IPS-20b (cell line): ENCODE results near the gene RIOX2.

Experiments
- H3K27ac ChIP-seq: one replicate; pipeline ENCODE4 v1.5.1; 2013; ENCODE audit warnings: low read length
- H3K27me3 ChIP-seq: 2 replicates; pipeline ENCODE4 v1.6.1; 2013; ENCODE audit warnings: mild to moderate bottlenecking, low read length, inconsistent platforms; ENCODE audit not compliant: insufficient read depth
- H3K36me3 ChIP-seq: 2 replicates; pipeline ENCODE4 v1.6.1; 2013; ENCODE audit warnings: low read depth, mild to moderate bottlenecking, inconsistent platforms, low read length, moderate library complexity; ENCODE audit not compliant: insufficient read depth
- H3K4me1 ChIP-seq: 2 replicates; pipeline ENCODE4 v1.6.1; 2013; ENCODE audit warnings: mild to moderate bottlenecking, control low read depth, inconsistent platforms, low read length, moderate library complexity; ENCODE audit not compliant: insufficient read depth
- H3K4me3 ChIP-seq: 2 replicates; pipeline ENCODE4 v1.5.1; 2013; ENCODE audit warnings: mild to moderate bottlenecking, low read length, inconsistent platforms
- H3K9ac ChIP-seq: 2 replicates; pipeline ENCODE4 v1.6.1; 2013; ENCODE audit warnings: low read depth, mild to moderate bottlenecking, inconsistent platforms, low read length, moderate library complexity
- H3K9me3 ChIP-seq: 2 replicates; pipeline ENCODE4 v1.6.1; 2013; ENCODE audit warnings: mild to moderate bottlenecking, low read depth, low read length, inconsistent platforms; ENCODE audit not compliant: insufficient read depth

The RIOX2 gene

GRCh38 chr3:98003306-98003969, 31.2 kb upstream of the RIOX2 start:
- Histone ChIP-seq H3K9ac (no peak overlapping the region), H3K4me1 (peaks cover 4% of the 10 kb centered on the region; the same call in 1 of the 2 replicates), H3K27me3 (no peaks in the 10 kb centered on the region), H3K4me3 (no peak overlapping the region), H3K27ac (no peak overlapping the region), H3K36me3 (no peaks in the 10 kb centered on the region), H3K9me3 (no peaks in the 10 kb centered on the region)

- Histone ChIP-seq H3K27me3 (no peaks in the 10 kb centered on the region), H3K4me1 (peaks cover 4% of the 10 kb centered on the region; the same call in 1 of the 2 replicates), H3K27ac (no peak overlapping the region), H3K9ac (no peak overlapping the region), H3K4me3 (no peak overlapping the region), H3K36me3 (no peaks in the 10 kb centered on the region), H3K9me3 (no peaks in the 10 kb centered on the region)
These were observed 30.5 kb upstream of the RIOX2 start for GRCh38 chr3:98002717-98003116.

- no peaks in the 10 kb centered on the region for H3K27me3 ChIP-seq
- no peak overlapping the region for H3K9ac ChIP-seq
- no peaks in the 10 kb centered on the region for H3K9me3 ChIP-seq
- no peak overlapping the region for H3K27ac ChIP-seq
- H3K4me3 ChIP-seq: no peak overlapping the region
- H3K4me1 ChIP-seq: peaks cover 4% of the 10 kb centered on the region; the same call in 1 of the 2 replicates
- no peaks in the 10 kb centered on the region for H3K36me3 ChIP-seq
These were observed 27.8 kb upstream of the RIOX2 start for GRCh38 chr3:97999994-98000393.

- Histone ChIP-seq H3K27me3 (no peaks in the 10 kb centered on the region), H3K9me3 (no peaks in the 10 kb centered on the region), H3K4me1 (peaks cover 8% of the 10 kb centered on the region; the same call in 1 of the 2 replicates), H3K9ac (no peak overlapping the region), H3K4me3 (no peak overlapping the region), H3K36me3 (no peaks in the 10 kb centered on the region), H3K27ac (no peak overlapping the region)
These were observed 26.9 kb upstream of the RIOX2 start for GRCh38 chr3:97999103-97999502.

GRCh38 chr3:97996988-97997387, 24.8 kb upstream of the RIOX2 start:
- Histone ChIP-seq H3K27me3 (no peaks in the 10 kb centered on the region), H3K36me3 (no peaks in the 10 kb centered on the region), H3K27ac (no peak overlapping the region), H3K9ac (no peak overlapping the region), H3K9me3 (no peaks in the 10 kb centered on the region), H3K4me1 (peaks cover 26% of the 10 kb centered on the region), H3K4me3 (no peak overlapping the region)

- Histone ChIP-seq H3K9me3 (no peaks in the 10 kb centered on the region), H3K36me3 (no peaks in the 10 kb centered on the region), H3K9ac (no peak overlapping the region), H3K27me3 (no peaks in the 10 kb centered on the region), H3K4me1 (peaks cover 22% of the 10 kb centered on the region), H3K27ac (no peak overlapping the region), H3K4me3 (no peak overlapping the region)
These were observed 22.2 kb upstream of the RIOX2 start for GRCh38 chr3:97994328-97994945.

GRCh38 chr3:97993526-97993925, 21.3 kb upstream of the RIOX2 start:
- H3K9ac ChIP-seq: no peak overlapping the region
- peak overlapping the region; percentile 17; the same call in 1 of the 2 replicates for H3K4me3 ChIP-seq
- no peaks in the 10 kb centered on the region for H3K36me3 ChIP-seq
- no peaks in the 10 kb centered on the region for H3K27me3 ChIP-seq
- H3K27ac ChIP-seq: peak overlapping the region; percentile 69
- H3K9me3 ChIP-seq: no peaks in the 10 kb centered on the region
- peaks cover 22% of the 10 kb centered on the region for H3K4me1 ChIP-seq

- H3K4me3 ChIP-seq: no peak overlapping the region
These were observed 20.4 kb upstream of the RIOX2 start for GRCh38 chr3:97992547-97993173.

GRCh38 chr3:97991293-97991682, 19.1 kb upstream of the RIOX2 start:
- Histone ChIP-seq H3K4me3 (no peak overlapping the region), H3K27ac (no peak overlapping the region), H3K36me3 (no peaks in the 10 kb centered on the region), H3K9ac (no peak overlapping the region), H3K4me1 (peaks cover 22% of the 10 kb centered on the region), H3K27me3 (no peaks in the 10 kb centered on the region), H3K9me3 (no peaks in the 10 kb centered on the region)

More at GRCh38 chr3:97992547-97993173, 20.4 kb upstream of the RIOX2 start:
- no peak overlapping the region for H3K27ac ChIP-seq
- no peaks in the 10 kb centered on the region for H3K27me3 ChIP-seq
- no peaks in the 10 kb centered on the region for H3K9me3 ChIP-seq
- H3K4me1 ChIP-seq: peaks cover 22% of the 10 kb centered on the region
- H3K36me3 ChIP-seq: no peaks in the 10 kb centered on the region
- no peak overlapping the region for H3K9ac ChIP-seq

- Histone ChIP-seq H3K4me3 (no peak overlapping the region), H3K9ac (no peak overlapping the region), H3K36me3 (no peaks in the 10 kb centered on the region), H3K27me3 (no peaks in the 10 kb centered on the region), H3K4me1 (peaks cover 22% of the 10 kb centered on the region), H3K27ac (no peak overlapping the region), H3K9me3 (no peaks in the 10 kb centered on the region)
These were observed 18.5 kb upstream of the RIOX2 start for GRCh38 chr3:97990624-97991292.

- Histone ChIP-seq H3K27ac (no peak overlapping the region), H3K27me3 (no peaks in the 10 kb centered on the region)
These were observed 16.7 kb upstream of the RIOX2 start for GRCh38 chr3:97988784-97989568.

More at GRCh38 chr3:97988784-97989568, 16.7 kb upstream of the RIOX2 start:
- Histone ChIP-seq H3K4me3 (no peak overlapping the region), H3K36me3 (no peaks in the 10 kb centered on the region), H3K4me1 (peaks cover 17% of the 10 kb centered on the region), H3K9ac (no peak overlapping the region), H3K9me3 (no peaks in the 10 kb centered on the region)
